NCI-H1694 (cell line): ENCODE results near the gene SPRR5.

Experiments used
- DNase-seq: peaks from one replicate; lab custom pipeline; 2025; lab: John Stamatoyannopoulos, UW

SPRR5 gene, protein sequence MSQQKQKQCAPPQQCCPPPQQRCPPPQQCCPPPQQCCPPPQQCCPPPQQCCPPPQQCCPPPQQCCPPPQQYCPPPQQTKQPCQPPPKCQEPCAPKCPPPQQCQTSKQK

DNA sequence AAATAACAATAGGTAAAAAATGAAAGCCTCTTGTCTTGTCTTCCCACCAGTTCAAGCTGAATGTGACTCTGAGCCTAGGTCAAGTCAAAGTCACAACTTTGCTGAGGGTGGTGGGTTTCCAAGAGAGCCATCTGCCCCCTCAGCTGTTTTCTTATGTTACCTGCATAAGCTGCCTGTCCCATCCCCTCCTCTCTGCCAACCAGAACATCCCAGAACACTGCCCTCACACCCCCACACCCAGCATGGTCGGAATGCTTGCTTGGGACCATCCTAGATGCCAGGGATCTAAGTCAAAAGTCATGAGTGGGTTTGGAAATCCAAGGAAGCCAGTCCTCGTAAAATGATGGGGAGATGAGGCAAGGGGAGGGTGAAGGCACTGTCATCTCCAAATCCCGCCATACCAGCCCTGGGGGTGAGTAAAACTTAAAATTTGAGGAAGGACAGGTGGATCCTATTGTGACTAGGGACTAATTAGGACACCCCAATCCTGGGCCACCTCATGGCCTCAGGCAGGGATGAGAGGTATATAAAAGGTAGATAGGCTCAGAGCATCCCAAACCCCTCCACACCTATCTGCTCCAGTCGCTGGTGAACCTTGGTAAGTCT is at the start of gene SPRR5:
SPRR5 (plus strand) TSS at position 556 of the 606 bp plus-strand sequence. CDS start 1,349 bp downstream, outside the sequence.
- no peak for DNase-seq

GRCh38 chr1:152899027-152899426 is 48.0 kb upstream of the SPRR5 start:
- no peak for DNase-seq

DNA sequence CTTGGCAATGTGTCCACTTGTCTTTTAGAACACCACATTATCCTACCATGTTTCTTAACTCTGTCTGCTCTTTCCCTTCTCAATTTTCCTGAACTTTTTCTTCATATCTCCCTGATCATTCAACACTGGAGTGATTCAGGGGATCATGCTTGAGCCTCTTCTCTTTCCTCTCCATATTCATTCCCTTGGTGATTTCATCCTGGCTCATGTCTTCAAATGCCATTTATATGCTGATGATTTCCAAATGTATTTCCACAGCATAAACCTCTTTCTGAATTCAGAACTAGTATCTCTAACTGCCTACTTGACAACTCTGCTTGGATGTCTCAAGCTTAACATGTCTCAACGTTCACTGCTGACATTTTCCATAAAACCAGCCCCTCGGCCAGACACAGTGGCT is 47.1 kb upstream of the SPRR5 start:
- DNase-seq, result no peak

GRCh38 chr1:152901631-152902030 is 45.4 kb upstream of the SPRR5 start:
- DNase-seq, result no peak

DNA sequence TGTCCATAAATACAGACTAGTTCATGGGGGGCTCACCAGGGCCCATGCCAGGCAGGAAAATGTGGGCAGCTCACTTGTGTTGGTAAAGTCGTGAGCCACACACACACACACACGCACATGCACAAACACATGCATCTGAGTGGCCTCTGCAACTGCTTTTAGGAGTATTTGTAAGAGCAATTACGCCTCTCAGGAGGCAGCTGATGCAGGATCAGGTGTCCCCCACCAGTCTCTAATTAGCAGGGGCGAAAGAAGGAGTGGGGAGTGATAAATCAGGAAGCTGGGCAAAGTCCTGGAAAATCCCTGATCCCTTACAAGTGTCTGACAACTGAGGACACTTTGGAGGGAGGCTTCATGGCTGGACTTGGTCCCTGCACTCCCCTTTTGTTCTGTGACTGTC is 44.4 kb upstream of the SPRR5 start:
- no peak for DNase-seq

DNA sequence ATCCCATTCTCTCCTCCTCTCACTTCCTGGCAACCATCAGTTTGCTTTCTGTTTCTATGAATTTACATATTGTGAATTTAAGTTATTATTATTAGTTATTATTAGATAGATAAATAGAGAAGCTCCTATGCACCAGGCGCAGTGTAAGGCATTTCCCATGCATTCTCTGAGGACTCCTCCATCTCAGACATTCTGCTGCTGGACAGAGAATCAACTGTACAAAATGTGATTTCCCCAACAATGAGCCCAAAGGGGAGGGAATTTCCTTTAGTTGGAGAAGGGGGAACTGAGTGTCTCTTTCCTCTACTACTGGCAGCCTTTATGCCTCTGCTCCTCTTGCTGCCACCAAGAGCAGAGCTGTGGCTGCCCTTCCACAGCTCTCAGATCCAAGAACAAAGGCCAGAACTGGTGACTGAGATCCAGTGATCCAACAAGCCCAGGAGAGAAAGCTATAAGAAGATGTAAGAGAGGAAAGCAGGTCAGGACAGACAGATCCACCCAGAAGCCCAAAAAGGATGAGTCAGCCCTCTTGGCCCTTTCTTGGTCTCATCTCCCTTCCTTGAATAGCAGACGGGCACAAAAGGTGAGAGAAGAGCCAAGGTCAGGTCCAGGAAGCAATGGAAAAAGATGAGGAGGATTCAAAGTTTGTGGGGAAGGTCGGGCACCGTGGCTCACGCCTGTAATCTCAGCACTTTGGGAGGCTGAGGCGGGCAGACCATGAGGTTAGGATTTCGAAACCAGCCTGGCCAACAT is 42.1 kb upstream of the SPRR5 start:
- DNase-seq, result no peak

GRCh38 chr1:152906023-152906565 is 40.9 kb upstream of the SPRR5 start:
- no peak for DNase-seq

GRCh38 chr1:152907686-152908601 is 39.1 kb upstream of the SPRR5 start, which contains the start of gene IVL:
IVL (plus strand) TSS chr1:152908546; CDS start chr1:152909798, 1,252 bp downstream.
- DNase-seq, result no peak

- DNase-seq, result no peak
Measured at GRCh38 chr1:152909206-152909605, 37.8 kb upstream of the SPRR5 start.

DNA sequence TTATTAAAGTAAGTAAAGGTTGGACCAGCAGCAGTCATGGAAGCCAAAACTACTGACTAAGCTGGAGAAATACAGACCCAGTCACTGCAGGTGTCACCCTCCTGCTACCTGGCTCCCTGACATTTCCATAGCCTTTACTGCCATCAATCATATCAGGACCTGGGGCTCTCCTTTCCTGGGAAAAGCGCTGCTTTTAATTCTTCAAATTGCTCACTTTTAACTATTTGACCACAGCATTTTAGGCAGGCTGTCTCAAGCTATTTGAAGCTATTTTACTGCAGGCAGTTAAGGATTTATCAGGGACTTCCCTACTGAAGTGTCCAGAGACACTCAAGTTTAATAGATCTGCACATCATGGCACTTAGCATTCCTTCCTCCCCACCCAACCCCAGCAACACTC is 34.5 kb upstream of the SPRR5 start:
- no peak for DNase-seq

GRCh38 chr1:152912900-152913299 is 34.1 kb upstream of the SPRR5 start:
- no peak for DNase-seq

DNA sequence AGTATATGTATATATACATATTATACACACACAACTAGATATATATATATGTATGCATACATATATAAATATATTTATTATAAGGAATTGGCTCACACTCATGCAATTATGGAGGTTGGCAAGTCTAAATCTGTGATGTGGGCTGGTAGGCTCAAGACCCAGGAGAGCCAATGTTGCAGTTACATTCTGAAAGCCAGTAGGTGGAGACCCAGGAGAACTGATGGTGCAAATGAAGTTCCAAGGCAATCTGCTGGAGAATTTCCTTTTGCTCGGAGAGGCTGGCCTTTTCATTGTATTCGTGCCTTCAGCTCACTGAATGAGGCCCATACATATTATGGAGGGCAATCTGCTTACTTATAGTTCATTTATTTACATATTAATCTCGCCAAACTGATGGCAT is 29.2 kb upstream of the SPRR5 start:
- DNase-seq, result no peak

DNA sequence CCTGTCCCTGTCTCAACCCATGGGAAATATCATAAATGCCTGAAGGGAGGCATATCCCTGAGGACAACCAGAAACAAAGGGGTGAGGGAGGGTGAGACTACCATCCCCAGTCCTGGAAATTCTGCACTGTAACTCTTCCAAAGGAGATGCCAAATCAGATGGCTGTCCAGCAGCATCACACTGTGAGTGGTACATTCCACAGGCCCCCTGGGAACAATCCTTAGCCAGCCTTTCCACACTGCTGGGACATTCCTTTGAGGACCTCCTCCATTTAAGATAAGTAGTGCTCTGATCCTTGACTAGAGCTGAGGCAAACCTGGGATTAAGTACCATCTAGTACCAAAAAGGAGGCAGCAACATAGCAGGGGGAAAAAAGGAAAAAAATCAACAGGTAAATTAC is 27.9 kb upstream of the SPRR5 start:
- DNase-seq, result no peak

DNA sequence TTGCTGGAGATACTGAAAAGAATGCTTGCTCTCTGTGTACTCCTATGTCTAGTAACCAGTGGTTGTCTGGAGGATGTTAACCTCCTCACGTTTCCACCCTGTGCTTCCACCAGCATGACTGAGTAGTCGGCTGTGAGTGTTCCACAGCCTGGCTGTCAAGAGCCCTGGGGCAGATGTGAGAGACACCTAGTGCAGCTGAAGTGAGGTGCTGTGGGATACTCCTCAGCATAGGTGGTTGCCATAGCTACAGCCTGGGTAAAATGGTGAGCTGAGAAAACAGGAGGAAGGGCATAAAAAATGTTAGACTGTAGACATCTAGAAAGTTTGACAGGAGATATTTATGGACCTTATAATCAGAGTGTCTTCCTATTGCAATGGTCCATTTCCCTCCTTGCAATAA is 22.8 kb upstream of the SPRR5 start:
- no peak for DNase-seq

GRCh38 chr1:152926091-152926490 is 20.9 kb upstream of the SPRR5 start:
- DNase-seq, result no peak

GRCh38 chr1:152928671-152929070 is 18.3 kb upstream of the SPRR5 start:
- DNase-seq, result no peak

DNA sequence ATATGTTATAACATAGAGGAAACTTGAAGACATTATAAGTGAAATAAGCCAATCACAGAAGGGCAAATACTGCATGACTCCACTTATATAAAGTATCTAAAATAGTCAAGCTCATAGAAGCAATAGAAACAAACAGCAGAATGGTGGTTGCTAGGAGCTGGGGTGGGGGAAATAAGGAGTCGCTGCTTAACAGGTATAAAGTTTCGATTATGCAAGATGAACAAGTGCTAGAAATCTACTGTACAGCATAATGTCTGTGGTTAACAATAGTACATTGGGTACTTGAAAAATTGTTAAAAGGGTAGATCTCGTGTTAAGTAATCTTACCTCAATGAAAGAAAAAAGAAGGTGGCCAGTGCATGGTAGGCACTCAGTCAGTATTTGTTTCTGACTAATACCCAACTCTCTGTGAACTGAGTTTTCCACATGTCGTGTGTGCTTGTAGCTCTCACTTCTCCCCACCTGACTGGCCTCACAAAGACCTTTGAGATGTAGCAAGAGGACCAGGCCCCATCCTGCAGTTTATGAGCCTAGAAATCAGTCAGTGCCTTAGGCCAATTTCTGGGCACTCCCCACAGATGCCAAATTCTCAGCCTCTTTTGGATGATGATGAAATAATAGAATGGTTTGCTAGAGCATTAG is 14.7 kb upstream of the SPRR5 start:
- DNase-seq, result no peak

DNA sequence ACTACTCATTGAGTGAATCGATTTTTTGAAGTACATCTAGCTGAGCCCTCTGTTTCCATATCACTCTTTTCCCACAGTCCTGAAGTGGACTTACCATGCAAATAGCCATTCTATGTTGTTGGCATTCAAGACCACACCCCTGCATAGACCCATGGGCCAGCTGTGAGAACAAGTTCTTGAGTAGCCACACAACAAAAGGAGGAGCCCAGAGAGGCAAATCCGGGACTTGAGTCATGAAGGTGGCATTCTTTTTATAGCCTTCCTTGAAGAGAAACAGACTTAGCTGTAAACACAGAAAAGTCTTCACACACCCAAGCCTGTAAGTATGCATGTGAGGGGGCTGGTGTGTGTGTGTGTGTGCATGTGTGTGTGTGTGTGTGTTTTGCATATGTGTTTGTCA is 13.8 kb upstream of the SPRR5 start:
- no peak for DNase-seq

GRCh38 chr1:152940614-152941013 is 6.4 kb upstream of the SPRR5 start:
- DNase-seq, result no peak

DNA sequence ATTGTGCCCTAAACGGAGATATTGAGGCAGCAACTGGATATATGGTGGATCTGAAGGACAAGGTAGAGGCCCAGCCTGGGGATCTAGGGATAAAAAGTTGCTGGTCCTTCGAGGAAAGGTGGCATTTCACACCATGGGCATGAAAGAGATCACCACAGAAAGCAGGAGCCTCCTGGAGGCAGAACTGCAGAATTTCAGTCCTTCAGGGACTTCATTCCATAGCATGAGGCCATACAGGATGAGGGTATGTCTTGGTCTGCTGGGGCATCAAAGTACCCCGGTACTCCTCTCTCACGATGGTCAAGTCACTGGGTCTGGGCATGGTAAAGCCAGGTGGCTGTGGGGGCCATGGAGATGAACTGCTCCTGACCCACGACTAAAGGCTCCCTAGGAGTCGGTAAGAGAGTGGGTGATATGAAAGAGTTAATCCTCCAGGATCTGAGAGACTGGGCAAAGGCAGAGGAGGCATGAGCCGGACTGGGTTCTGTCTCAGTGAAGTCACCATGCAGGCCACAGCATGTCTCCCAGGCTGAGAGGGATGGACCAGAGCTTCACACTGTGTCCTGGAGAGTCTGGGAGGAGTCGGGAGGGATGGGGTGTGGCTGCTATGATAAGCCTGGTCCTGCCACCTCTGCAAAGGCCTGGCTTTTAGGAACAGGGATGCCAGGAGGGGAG is 5.8 kb upstream of the SPRR5 start:
- no peak for DNase-seq

DNA sequence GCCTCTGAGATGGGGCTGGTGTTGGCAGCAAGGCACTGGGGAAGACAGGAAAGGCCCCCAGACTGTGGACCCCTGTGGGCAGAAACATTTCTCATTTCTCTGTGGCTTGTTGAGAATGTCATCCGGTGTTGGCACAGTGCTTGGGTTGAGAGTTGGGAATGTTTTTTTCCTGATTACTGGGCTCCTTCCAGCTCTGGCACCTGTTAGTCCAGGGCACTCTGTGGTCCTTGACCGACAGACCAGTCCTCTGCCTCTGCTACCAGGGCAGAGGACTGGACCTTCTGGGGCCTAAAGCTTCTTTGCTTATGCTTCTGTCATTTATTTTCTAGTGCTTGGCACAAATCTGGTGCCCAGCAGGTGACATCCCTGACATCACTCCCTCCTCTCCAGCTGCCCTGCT is 4.8 kb upstream of the SPRR5 start:
- DNase-seq, result no peak
